HG03139 (cell line): ENCODE data around the gene HOXC13.

Experiments
- ATAC-seq: cut with Tn5 transposase; IDR thresholded peaks from one replicate; pipeline ENCODE4 v1.9.1; 2021; ENCODE audit not compliant: unreplicated experiment

HOXC13 gene

DNA sequence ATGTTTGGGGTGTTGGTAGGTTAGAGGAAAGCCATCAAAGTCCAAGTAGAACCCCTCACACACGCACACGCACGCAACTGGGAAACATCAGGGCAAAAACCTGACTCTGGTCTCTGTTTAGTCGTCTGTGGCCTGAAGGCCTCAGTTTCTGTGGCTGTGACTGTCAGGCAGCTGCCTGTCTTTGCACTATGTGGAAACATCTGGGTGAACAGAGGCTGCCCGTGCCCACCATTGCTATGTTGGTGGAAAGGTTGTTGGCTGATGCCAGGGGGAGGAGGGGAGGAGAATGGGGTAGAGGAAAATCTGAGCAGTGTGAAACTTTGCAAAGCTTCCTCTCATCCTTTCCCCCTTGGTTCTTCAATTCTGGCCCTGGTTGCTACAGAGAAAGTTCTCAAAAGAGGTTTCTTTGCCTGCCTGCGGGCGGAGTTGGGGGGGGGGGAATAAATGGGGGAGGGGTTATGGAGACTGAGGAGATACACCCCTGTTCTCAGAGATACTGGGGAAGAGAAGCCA is 53.8 kb downstream of the HOXC13 start:
- no peak for ATAC-seq

DNA sequence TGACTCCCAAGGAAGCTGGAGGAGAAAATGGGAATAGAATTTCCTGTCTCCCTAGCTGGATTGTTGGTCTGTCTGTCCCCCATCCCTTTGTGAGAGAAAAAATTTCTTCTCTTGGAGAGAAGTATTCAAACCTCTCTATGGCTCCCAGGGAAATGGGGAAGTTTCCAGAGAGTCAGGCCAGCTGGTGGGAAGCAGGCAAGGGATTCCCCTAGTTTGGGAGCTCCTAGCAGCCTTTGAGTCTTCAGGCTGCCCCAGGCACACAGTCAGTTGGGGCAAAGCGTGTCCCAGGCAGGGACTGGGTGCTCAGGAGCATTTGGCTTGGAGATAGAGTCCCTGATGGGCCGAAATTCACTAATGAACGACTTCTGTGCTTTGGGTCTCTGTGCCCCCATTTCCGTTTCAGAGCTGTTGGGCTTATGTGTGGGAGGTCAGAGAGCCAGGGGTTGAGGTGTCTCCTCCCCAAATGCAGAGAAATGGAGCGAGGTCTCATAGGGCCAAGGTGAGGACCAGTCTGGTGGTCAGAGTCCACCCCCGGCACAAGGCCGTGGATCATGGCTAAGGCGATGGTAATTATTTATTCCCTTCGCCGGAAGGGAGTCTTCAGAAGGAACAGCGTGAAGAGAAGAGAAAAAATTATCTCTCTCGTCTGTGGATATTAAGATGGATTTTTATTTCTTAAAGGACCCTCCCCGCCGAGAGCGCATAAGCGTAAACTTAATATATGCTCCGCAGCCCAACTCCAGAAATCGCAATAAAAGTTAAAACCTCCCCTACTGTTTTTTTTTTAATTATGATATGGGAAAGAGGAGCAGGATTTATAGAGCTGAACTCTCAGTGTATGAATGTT is 54.8 kb downstream of the HOXC13 start:
- ATAC-seq: no peak

DNA sequence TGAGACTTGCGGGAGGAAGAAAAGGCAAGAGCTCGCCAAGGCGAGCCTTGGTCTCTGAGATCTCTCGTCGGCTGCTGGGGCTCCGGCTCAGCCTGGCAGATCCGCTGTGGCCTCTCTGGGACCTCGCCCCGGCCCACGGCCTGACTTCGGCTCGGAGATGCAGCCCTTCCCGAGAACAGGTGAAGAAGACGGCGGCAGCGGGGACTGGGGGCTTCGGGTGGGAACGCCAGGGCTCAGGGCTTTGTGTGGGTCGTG is 55.3 kb downstream of the HOXC13 start:
- ATAC-seq: no peak

DNA sequence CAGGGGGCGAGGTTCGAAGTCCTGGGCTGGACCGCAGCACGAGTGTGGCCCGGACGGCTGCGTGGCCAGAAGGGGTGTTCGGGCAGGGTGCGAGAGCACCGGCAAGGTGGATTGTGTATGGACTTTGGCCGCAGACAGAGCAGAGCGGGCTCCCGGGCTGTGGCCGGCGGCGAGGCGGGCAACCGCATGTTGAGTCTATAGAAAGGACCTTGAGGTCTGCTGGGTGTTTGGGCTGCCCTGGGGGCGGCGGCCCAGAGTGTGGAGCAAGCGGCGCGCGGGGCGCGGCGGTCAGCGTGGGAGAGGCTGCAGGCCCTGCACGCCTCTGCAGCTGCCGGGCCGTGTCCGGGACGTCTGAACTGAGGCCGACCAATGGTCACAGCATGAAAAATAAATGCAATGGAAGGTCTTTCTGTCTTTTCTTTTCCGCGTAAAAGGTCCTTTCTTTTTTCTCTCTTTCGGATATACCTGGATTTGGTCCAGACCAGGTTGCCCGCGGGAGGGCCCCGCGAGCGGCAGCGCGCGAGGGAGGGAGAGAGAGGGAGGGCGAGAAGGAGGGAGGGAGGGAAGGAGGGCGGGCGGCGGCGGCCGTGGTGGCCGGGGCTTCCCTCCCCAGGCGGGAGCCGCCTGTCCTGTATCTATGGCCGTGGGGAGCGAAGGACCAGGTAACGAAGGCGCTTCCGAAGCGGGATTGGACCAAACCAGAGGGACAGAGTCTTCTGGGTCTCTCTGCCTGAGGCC is 55.8 kb downstream of the HOXC13 start:
- no peak for ATAC-seq

DNA sequence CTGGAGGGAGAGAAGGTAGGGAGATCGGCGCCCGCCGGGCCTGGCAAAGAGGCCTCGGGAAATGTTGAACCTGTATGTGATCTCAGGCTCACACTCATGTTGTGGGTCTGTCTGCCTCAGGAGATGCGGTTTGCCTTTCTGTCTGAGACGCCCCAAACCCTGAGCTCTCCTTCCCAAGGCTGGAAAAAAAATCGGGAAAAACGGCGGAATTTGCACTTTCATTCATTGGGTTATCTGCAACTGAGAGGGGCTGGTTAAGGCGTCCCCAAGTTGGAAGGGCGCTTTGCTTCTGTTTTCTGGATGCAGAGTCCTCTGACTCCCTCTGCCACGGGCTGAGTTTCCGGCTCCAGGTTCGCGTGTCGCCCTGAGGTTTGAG is 56.4 kb downstream of the HOXC13 start:
- ATAC-seq: no peak

DNA sequence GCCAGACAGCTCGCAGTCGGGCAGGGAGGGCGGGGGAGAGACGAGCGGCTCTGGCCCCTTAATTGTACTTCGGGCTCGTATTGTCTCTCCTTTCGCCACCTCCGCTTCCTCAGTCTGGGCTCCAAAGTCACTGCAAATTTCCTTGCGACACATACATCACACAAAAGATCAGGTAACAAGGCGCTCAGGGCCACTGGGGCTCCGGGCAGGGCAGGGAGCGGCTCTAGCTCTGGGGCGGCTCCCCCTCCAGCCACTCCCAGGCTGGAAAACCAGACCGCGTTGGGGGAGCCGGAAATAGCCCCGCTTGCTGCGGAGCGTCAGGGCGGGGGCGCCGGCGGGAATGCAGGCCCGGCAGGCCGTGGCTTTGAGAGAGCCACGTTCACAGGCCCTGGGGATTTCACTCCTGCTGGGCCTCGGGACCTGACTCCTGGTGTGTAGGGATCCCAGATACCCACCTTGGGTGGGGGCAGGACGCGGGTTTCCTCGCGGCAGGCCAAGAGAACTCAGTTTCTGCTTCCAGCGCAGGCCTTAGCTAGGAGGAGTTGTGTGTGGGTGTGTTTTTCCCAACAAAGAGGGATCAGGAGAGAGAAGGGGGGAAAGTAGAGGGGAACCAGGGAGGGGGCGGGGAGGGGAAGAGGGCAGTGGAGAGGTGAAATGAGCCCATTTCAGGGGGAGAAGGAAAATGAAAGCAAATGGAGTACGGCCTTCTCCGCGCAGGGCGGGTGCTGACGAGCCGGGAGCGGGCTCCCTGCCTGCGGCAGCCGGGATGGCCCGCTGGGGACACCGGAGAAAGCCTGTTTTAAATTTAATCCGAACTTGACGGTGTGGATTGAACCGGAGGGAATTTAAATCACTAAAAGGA is 57.0 kb downstream of the HOXC13 start:
- no peak for ATAC-seq
